ENCODE results near the gene TBC1D1.

TBC1D1 gene

GRCh38 chr4:38060829-38061431 is 170.0 kb downstream of the TBC1D1 start:
- DNase-seq = no peak

DNA sequence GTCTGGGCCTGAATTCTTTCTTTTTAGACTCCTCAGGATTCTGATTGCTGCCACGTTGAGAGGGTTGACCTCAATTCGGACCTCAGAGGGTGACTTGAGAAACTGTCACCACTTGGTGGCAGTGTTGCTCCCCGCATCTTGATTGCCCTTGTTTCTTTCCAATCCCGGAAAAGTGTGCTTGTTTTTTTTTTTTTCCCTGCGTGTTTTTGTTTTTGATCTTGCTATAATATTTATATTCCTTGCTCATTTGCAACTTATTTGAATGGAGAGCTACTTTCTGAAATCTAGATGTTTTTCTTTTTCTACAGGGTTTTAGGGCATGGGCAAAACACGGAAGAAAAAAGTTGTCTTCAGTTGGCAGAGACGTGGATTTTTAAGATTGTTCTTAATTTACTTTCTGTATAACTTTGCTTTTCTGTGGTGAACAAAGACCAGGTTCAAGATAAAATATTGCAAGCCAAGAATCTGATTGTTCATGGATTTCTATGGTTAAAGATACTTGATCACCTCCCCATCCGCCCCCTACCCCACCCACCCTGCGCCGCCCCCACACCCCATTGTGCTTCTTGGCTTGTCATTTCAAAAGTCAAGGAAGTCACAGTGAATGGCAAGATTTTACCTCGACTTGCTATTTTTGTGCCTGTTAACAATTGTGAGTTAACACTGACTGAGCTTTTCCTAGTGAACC is 171.3 kb downstream of the TBC1D1 start:
- DNase-seq = peak; percentile 79 to 80

DNA sequence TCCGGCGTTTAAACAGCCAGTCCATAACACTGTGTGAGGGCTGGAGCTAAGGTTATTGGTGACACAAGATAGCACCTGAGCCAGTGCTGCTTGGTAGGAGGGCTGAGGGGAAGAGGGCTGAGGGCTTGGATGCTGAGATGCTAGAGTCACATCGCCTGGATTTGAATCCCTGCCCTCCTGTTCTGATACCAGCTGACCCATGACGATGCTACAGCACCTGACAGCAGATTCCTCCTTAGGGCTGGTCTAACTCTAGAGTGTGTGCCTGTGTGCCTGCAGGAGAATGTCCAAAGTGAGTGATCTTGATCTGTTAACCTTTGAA is 171.9 kb downstream of the TBC1D1 start:
- DNase-seq = no peak

DNA sequence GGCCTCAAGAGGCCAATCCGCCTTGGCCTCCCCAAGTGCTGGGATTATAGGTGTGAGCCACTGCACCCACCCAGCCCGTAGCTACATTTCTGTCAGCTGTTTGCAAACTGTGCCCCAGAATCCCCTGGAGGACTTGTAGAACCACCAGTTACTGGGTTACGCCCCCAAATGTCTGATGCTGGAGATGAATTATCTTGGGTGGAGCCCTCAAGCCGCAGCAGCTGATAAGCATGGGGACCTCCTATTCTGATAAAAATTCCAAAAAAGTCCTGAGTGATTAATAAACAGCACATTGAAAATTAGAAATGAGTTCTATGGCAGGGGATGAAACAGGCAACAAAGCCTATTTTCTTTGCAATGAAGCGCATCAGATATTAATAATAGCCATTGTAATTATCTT is 174.3 kb downstream of the TBC1D1 start:
- DNase-seq = no peak

DNA sequence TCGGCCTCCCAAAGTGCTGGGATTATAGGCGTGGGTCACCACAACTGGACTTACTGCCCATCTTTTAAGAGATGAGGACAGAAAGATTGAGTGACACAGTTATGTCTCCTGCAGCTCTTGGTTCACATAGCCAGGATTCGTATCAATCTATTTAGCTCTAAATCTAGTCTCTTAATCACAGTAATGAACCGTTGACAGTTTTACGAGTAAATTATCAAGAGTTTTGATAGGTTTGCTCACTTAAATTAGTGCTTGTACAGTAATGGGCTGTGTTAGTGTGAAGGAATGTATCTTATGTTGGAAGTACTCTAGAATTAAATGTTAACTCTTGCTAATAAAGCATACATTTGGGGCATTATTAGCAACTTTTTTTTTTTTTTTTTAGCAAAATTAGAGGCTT is 175.0 kb downstream of the TBC1D1 start:
- no peak for DNase-seq

DNA sequence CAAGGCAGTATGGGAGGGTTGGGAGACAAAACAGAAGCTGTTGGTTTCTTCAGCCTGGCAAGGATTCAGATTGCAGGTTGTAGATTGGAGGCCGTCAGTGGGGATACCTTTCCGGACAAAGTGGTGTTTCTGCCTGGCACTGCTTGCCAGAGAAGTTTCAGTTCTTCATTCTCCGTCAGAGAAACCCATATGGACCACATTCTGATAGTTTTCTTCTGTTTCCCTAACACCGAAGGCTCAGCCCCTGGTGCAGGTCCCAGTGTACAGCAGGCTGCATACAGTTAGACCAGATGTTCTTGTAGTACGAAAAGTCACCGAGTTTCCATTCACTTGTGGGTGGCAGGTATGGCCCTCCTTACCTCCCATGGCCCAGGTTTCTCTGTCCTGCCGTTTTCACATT is 176.6 kb downstream of the TBC1D1 start:
- no peak for DNase-seq

- no peak for DNase-seq
Measured at GRCh38 chr4:38068107-38068506, 177.2 kb downstream of the TBC1D1 start.

GRCh38 chr4:38069271-38069760 is 178.4 kb downstream of the TBC1D1 start:
- DNase-seq = no peak

GRCh38 chr4:38071801-38072431 is 181.0 kb downstream of the TBC1D1 start:
- no peak for DNase-seq

DNA sequence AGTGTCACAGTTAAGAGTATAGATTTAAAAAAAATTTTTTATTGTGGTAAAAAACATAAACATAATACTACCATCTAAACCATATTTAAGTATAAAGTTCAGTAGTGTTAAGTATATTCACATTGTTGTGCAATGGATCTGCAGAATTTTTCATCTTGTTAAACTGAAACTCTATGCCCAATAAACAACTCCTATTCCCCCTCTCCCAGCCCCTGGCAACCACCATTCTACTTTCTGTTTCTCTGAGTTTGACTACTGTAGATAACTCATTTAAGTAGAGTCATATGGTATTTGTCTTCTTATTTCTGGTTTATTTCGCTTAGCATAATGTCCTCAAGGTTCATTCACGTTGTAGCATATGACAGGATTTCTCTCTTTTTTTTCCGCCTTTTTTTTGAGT is 181.7 kb downstream of the TBC1D1 start:
- no peak for DNase-seq

- no peak for DNase-seq
Measured at GRCh38 chr4:38073596-38074234, 182.8 kb downstream of the TBC1D1 start.

GRCh38 chr4:38075370-38076152 is 184.7 kb downstream of the TBC1D1 start:
- DNase-seq = no peak

GRCh38 chr4:38076153-38076669 is 185.3 kb downstream of the TBC1D1 start:
- no peak for DNase-seq

GRCh38 chr4:38077791-38078489 is 187.1 kb downstream of the TBC1D1 start:
- no peak for DNase-seq

DNA sequence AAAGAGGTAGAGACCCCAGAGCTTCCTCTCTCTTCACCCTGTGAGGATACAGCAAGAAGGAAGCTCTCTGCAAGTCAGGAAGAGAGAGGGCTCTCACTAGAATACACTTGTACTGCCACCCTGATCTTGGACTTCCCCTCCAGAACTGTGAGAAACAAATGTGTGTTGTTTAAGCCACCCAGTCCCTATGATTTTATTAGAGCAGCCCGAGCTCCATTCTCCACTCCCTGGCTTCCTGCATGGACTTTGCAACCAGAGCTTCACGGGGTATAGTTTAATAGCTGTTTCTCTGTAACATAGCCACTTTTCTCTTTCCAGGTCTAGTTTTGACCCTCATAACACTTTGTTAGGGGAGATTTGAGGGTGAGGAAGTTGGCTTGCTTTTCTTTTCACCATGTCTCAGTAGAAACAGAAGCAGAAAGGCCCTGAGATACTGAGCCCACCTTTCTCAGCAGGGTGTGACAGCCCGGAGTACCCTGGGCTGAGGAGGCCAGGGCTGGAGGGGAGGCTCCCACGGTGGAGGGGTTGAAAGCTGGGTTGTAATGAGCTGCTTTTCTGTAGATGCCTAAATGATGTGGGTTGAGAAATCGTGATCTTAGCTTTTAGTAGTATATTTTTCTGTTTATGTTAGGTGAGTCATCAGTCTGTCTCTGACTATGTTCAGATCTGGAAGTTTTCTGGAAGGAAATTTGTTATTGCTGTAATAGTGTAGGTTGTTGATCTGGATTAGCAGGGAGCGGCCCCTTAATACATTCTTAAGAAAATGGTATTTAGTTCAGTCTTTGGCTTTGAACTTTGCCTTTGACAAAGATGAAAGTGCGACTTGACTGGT is 187.9 kb downstream of the TBC1D1 start:
- DNase-seq = no peak

DNA sequence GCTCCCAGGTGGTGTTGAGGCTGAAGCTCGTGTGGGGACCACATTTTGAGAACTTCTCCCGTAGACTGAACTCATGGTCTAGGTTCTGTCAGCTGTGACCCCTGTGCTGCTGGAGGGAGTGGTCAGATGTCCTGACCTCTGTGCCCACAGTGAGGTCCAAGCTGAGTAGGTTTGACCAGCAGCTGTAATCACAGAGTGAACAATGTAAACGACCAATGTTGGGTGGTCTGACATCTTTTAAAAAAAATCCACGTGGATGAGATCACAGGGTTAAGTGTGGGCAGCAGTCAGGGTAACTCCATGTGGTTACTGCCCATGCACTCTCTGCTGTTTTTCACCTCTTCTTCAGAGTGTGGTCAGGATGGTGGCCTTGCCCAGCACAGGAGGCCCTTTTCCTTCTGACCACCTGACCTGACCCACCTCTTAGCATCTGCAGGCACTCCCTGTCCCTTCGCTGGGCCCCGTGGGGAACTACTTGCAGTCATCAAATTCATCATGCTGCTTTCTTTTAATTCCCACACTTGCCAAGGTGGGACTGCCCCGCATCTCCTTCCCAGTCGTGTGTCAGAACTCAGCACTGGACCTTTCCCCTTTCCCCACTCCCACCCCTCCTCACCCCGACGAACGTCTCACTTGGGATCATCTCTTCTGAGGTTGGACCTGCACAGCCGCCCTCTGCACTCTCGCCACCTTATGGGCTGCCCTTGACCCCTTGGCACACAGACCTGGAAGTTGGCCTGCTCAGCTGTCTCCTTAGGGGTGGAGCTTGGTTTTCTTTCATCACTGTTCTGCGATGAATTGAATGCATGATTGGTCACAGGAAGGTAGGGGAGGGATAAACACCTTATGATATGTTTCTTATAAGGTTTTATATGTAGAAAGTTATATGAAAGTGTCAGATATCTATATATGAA is 189.4 kb downstream of the TBC1D1 start:
- DNase-seq = no peak

- DNase-seq = no peak
Measured at GRCh38 chr4:38082021-38082420, 191.1 kb downstream of the TBC1D1 start.

DNA sequence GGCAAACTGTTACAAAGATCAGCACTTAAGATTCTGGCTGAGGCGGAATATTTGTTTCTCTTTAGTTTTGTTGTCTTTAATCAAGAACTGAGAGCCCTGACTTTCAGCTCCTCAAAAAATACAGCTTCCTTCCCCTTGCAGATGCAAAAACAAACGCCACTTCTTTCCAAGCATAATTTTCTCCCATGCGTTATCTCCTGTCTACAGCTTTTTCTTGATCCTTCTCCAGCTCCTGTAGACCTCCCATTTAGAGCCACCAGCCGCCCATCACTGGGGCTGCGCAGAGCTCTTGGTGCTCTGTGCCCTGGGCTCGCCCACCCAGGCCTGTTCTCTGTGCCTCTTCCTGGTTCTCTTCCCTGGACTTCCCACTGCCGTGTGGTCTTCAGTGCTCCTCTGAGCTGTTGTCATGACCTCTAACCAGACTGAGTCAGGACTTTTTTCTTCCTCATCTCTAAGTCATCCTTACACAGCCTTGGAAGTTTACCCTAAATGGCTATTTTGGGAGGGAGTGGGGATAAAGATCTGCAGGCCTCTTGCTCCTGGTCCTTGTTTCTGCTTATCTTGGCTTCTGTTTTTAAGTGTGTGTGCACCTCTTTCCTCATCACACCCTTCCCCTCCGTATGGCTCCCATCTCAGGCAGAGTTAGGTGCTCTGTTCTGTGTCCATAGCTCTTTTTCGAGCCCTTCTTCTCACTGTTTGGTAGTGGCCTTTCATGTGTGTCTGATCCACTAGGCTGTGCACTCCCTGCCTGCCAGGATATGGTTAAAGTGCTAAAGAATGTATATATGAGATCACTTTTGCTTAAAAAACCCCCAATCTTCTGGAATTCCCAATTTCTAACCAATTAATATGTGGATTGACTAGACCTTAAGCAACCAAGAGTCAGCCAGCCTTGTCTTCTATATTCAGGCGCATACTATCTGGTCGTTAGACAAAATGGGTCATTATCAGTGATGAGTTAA is 191.8 kb downstream of the TBC1D1 start:
- DNase-seq = no peak
